ENCODE measurements around the gene RAB9A. TPM values are rescaled to one million over a fixed set of nuclear protein-coding genes. Genes with fewer than 3 reads are reported as not detected.

Gene RAB9A
- total and polyA plus RNA-seq, 7 donors = 11.8 to 73.5 (median 28.6) TPM

- no peaks in the 10 kb centered on the region for H3K9me3 ChIP-seq
- H3K27ac ChIP-seq = peak overlapping the region; percentile 19 to 69 (median 61)
- H3K27me3 ChIP-seq = no peaks in the 10 kb centered on the region
- peaks cover 0 to 40% (median 6%) of the 10 kb centered on the region in 4 donors for H3K4me1 ChIP-seq
- no peak for DNase-seq
- H3K36me3 ChIP-seq = no peaks in the 10 kb centered on the region
- H3K4me3 ChIP-seq = no peak overlapping the region
- TF ChIP-seq POLR2A (IDR thresholded peaks at IDR 0.05) = no peak
- TF ChIP-seq POLR2AphosphoS5 (IDR thresholded peaks at IDR 0.05) = no peak
- peak; percentile 44 to 62 (median 56) for TF ChIP-seq CTCF (IDR thresholded peaks at IDR 0.05)
- intact Hi-C loops (cut with DNase I) = loop anchor here (2.0 to 10.0 kb wide), 7 partner anchors 34 to 864 kb away; partner anchors contain the start of genes OFD1, PRPS2, TMSB4X and TRAPPC2
- 11 to 22% methylated on average over 2 of the region's 2 CpGs for WGBS, 2 donors
These were observed 30.3 kb upstream of the RAB9A start for GRCh38 chrX:13658602-13659001.

- Histone ChIP-seq H3K27ac (peak overlapping the region; percentile 19 to 69 (median 61)), H3K36me3 (no peaks in the 10 kb centered on the region), H3K9me3 (no peaks in the 10 kb centered on the region), H3K4me3 (no peak overlapping the region), H3K27me3 (no peaks in the 10 kb centered on the region), H3K4me1 (peaks cover 0 to 36% (median 4%) of the 10 kb centered on the region in 4 donors)
- intact Hi-C loops (cut with DNase I) = loop anchor here (2.0 to 10.0 kb wide), 7 partner anchors 33 to 864 kb away; partner anchors contain the start of genes OFD1, PRPS2, TMSB4X and TRAPPC2
- WGBS, 2 donors = 48 to 56% methylated on average over 6 of the region's 6 CpGs
- TF ChIP-seq EP300 (IDR thresholded peaks at IDR 0.05) (no peak), POLR2AphosphoS5 (IDR thresholded peaks at IDR 0.05) (no peak), POLR2A (IDR thresholded peaks at IDR 0.05) (no peak)
- no peak for DNase-seq
These were observed 29.9 kb upstream of the RAB9A start for GRCh38 chrX:13659063-13659462.

GRCh38 chrX:13661735-13662288 is 27.1 kb upstream of the RAB9A start:
- intact Hi-C loops (cut with DNase I) = no loop called here
- Histone ChIP-seq H3K27ac (peak overlapping the region; percentile 58 to 80 (median 76)), H3K4me3 (peak overlapping the region in 3 of 4 donors; percentile 20 to 28 (median 20)), H3K9me3 (no peaks in the 10 kb centered on the region), H3K4me1 (peaks cover 0 to 22% (median 3%) of the 10 kb centered on the region in 4 donors), H3K27me3 (no peaks in the 10 kb centered on the region), H3K36me3 (no peaks in the 10 kb centered on the region)
- no peak for DNase-seq
- 64 to 66% methylated on average over 6 of the region's 6 CpGs for WGBS, 2 donors
- no peak for TF ChIP-seq EP300 (IDR thresholded peaks at IDR 0.05)
- no peak for TF ChIP-seq POLR2A (IDR thresholded peaks at IDR 0.05)
- TF ChIP-seq CTCF (IDR thresholded peaks at IDR 0.05) = no peak
- TF ChIP-seq POLR2AphosphoS5 (IDR thresholded peaks at IDR 0.05) = no peak

GRCh38 chrX:13662355-13662791 is 26.6 kb upstream of the RAB9A start:
- H3K9me3 ChIP-seq = no peaks in the 10 kb centered on the region

GRCh38 chrX:13664020-13664419 is 24.9 kb upstream of the RAB9A start:
- 60 to 80% methylated on average over 3 of the region's 3 CpGs for WGBS, 2 donors
- TF ChIP-seq CTCF (IDR thresholded peaks at IDR 0.05) = no peak
- no peak for TF ChIP-seq EP300 (IDR thresholded peaks at IDR 0.05)
- TF ChIP-seq POLR2A (IDR thresholded peaks at IDR 0.05) = no peak
- no peak for TF ChIP-seq POLR2AphosphoS5 (IDR thresholded peaks at IDR 0.05)
- no peaks in the 10 kb centered on the region for H3K36me3 ChIP-seq
- no peak overlapping the region for H3K4me3 ChIP-seq
- H3K9me3 ChIP-seq = no peaks in the 10 kb centered on the region
- peak overlapping the region in 2 of 4 donors; percentile 58 to 78 for H3K27ac ChIP-seq
- peaks cover 0 to 23% (median 5%) of the 10 kb centered on the region in 4 donors for H3K4me1 ChIP-seq
- DNase-seq = no peak
- H3K27me3 ChIP-seq = no peaks in the 10 kb centered on the region
- intact Hi-C loops (cut with DNase I) = no loop called here

More at GRCh38 chrX:13662355-13662791, 26.6 kb upstream of the RAB9A start:
- Histone ChIP-seq H3K4me1 (peaks cover 0 to 25% (median 5%) of the 10 kb centered on the region in 4 donors), H3K36me3 (no peaks in the 10 kb centered on the region), H3K4me3 (peak overlapping the region in 3 of 4 donors; percentile 20 to 28 (median 20)), H3K27me3 (no peaks in the 10 kb centered on the region), H3K27ac (peak overlapping the region; percentile 58 to 80 (median 76))
- WGBS, 2 donors = 67 to 69% methylated on average over 6 of the region's 6 CpGs
- DNase-seq = no peak
- intact Hi-C loops (cut with DNase I) = no loop called here
- TF ChIP-seq POLR2AphosphoS5 (IDR thresholded peaks at IDR 0.05) (peak; percentile 76 to 90 (median 82)), EP300 (IDR thresholded peaks at IDR 0.05) (peak in 1 of 4 donors; percentile 54), POLR2A (IDR thresholded peaks at IDR 0.05) (no peak)

Data from sigmoid colon (tissue), 7 donors.